OCI-LY1 (cell line): ENCODE results near the gene ZBED2.

Source experiments
- H2AFZ ChIP-seq: fragments of 200-600 bp; sonication (generic), shearing (Covaris generic); 2 replicates; pipeline ENCODE4 v1.6.0; 2014; ENCODE audit warnings: antibody characterized with exemption, mild to moderate bottlenecking, low read length
- H3F3A ChIP-seq: fragments of 200-600 bp; sonication (generic), shearing (Covaris generic); 2 replicates; pipeline ENCODE4 v1.6.0; 2014; ENCODE audit warnings: mild to moderate bottlenecking, antibody characterized with exemption, low read length, moderate library complexity; ENCODE audit not compliant: insufficient read depth
- H3K27ac ChIP-seq: fragments of 200-600 bp; sonication (generic); 2 replicates; pipeline ENCODE4 v1.5.1; 2014; ENCODE audit warnings: low read length, mixed run types, mild to moderate bottlenecking, low read depth; ENCODE audit not compliant: poor library complexity, severe bottlenecking
- H3K27me3 ChIP-seq: fragments of 200-600 bp; sonication (generic); 2 replicates; pipeline ENCODE4 v1.6.0; 2014; ENCODE audit warnings: antibody characterized with exemption, mild to moderate bottlenecking, low read length, moderate library complexity; ENCODE audit not compliant: insufficient read depth
- H3K36me3 ChIP-seq: fragments of 200-600 bp; sonication (generic); 2 replicates; pipeline ENCODE4 v1.6.1; 2014; ENCODE audit warnings: mild to moderate bottlenecking, antibody characterized with exemption, low read length, moderate library complexity, mixed read lengths; ENCODE audit not compliant: insufficient read depth
- H3K4me1 ChIP-seq: fragments of 200-600 bp; sonication (generic); 2 replicates; pipeline ENCODE4 v1.5.1; 2014; ENCODE audit warnings: mild to moderate bottlenecking, low read length, moderate library complexity; ENCODE audit not compliant: insufficient read depth, severe bottlenecking
- H3K4me2 ChIP-seq: fragments of 200-600 bp; sonication (generic), shearing (Covaris generic); 2 replicates; pipeline ENCODE4 v1.6.1; 2014; ENCODE audit warnings: low read length
- H3K4me3 ChIP-seq: fragments of 200-600 bp; sonication (generic); 2 replicates; pipeline ENCODE4 v1.5.1; 2014; ENCODE audit warnings: low read length, low read depth, mild to moderate bottlenecking, mixed read lengths; ENCODE audit not compliant: poor library complexity, severe bottlenecking
- H3K79me2 ChIP-seq: fragments of 200-600 bp; shearing (Covaris generic); 2 replicates; pipeline ENCODE4 v1.6.1; 2016; ENCODE audit warnings: mixed run types, low read length, mixed read lengths; ENCODE audit not compliant: insufficient read depth
- H3K9ac ChIP-seq: fragments of 200-600 bp; sonication (generic), shearing (Covaris generic); 2 replicates; pipeline ENCODE4 v1.6.1; 2014; ENCODE audit warnings: mild to moderate bottlenecking, low read length, mixed read lengths
- H3K9me2 ChIP-seq: fragments of 200-600 bp; sonication (generic), shearing (Covaris generic); 2 replicates; pipeline ENCODE4 v1.6.1; 2014; ENCODE audit warnings: low read depth, mild to moderate bottlenecking, low read length, mixed read lengths
- H3K9me3 ChIP-seq: fragments of 200-600 bp; shearing (Covaris generic); 2 replicates; pipeline ENCODE4 v1.6.1; 2014; ENCODE audit warnings: low read length, mixed read lengths
- H4K20me1 ChIP-seq: fragments of 200-600 bp; sonication (generic), shearing (Covaris generic); 2 replicates; pipeline ENCODE4 v1.6.0; 2016; ENCODE audit warnings: mild to moderate bottlenecking, low read length; ENCODE audit not compliant: insufficient read depth
- CTCF ChIP-seq: fragments of 200-600 bp; sonication (generic), shearing (Covaris generic); IDR thresholded peaks from 2 replicates; pipeline ENCODE4 v1.5.1; 2017; ENCODE audit warnings: mild to moderate bottlenecking, antibody characterized with exemption, low read length, moderate library complexity, mixed read lengths
- EZH2 ChIP-seq: fragments of 200-600 bp; sonication (generic), shearing (Covaris generic); IDR thresholded peaks from 2 replicates; pipeline ENCODE4 v1.8.0; 2017; ENCODE audit warnings: borderline replicate concordance, mixed run types, mild to moderate bottlenecking, antibody characterized with exemption, low read length, moderate library complexity, mixed read lengths

Gene ZBED2

DNA sequence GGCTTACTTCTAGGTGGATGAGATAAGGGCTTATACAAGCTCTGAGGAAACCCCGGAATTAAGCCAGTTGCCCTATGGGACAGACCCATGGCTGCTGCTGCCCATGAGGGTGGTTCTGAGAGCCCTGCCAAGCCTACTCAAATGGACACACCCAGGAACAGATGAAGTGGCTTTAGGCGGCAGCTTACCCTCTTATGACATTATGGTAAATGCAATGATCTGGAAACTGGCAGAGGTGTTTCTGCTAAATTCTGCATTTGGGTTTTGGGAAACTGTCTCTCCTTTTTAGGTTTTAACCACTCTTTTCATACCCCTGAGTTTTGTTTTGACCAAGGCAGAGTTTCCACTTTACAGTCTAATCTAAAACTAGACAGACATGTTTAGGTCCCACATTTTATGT, 9.0 kb upstream of the ZBED2 start:
- Histone ChIP-seq H3F3A (no peaks in the 10 kb centered on the region), H3K9ac (no peak overlapping the region), H3K9me3 (no peaks in the 10 kb centered on the region), H4K20me1 (no peaks in the 10 kb centered on the region), H3K4me1 (peaks cover 6% of the 10 kb centered on the region), H3K4me3 (no peak overlapping the region), H3K36me3 (no peaks in the 10 kb centered on the region), H3K27me3 (no peaks in the 10 kb centered on the region), H3K27ac (no peak overlapping the region), H3K4me2 (no peak overlapping the region), H3K9me2 (no peaks in the 10 kb centered on the region), H3K79me2 (no peaks in the 10 kb centered on the region), H2AFZ (no peak overlapping the region)
- TF ChIP-seq CTCF (no peak), EZH2 (no peak)

DNA sequence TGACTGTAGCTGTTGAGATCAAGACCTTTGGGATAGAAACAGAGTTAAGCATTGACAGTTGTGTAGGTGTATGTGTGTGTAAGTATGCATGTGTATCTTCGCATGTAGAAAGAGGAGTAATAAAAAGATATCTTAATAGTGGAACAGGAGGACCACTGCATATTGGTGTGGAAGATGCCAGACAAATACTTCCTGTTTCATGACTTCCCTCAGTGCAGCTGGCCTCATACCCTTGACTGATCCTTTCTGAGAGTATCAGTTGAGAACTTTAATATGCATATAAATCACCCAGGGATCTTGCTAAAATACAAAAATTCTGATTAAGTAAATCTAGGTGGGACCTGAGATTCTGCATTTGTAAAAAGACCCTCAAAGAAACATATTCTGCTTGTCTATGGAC, 8.5 kb upstream of the ZBED2 start:
- no peak overlapping the region for H3K9ac ChIP-seq

GRCh38 chr3:111601810-111602209, 6.7 kb upstream of the ZBED2 start:
- H3K4me3 ChIP-seq = no peak overlapping the region
- H3K79me2 ChIP-seq = no peaks in the 10 kb centered on the region
- no peak overlapping the region for H2AFZ ChIP-seq
- no peak overlapping the region for H3K4me2 ChIP-seq
- no peak overlapping the region for H3K27ac ChIP-seq
- no peaks in the 10 kb centered on the region for H3F3A ChIP-seq
- H4K20me1 ChIP-seq = no peaks in the 10 kb centered on the region
- no peak for TF ChIP-seq CTCF
- TF ChIP-seq EZH2 = no peak
- H3K27me3 ChIP-seq = no peaks in the 10 kb centered on the region
- H3K9me2 ChIP-seq = no peaks in the 10 kb centered on the region
- no peaks in the 10 kb centered on the region for H3K36me3 ChIP-seq
- peaks cover 6% of the 10 kb centered on the region for H3K4me1 ChIP-seq
- H3K9me3 ChIP-seq = no peaks in the 10 kb centered on the region
- H3K9ac ChIP-seq = no peak overlapping the region

More for the DNA sequence above, 8.5 kb upstream of the ZBED2 start:
- Histone ChIP-seq H3K4me3 (no peak overlapping the region), H3K4me1 (peaks cover 6% of the 10 kb centered on the region), H4K20me1 (no peaks in the 10 kb centered on the region), H3K27me3 (no peaks in the 10 kb centered on the region), H3K27ac (no peak overlapping the region), H3F3A (no peaks in the 10 kb centered on the region), H3K9me2 (no peaks in the 10 kb centered on the region), H3K36me3 (no peaks in the 10 kb centered on the region), H3K4me2 (no peak overlapping the region), H3K79me2 (no peaks in the 10 kb centered on the region), H2AFZ (no peak overlapping the region), H3K9me3 (no peaks in the 10 kb centered on the region)
- TF ChIP-seq CTCF (no peak), EZH2 (no peak)
